BJ (cell line): Measurements from ENCODE around the gene RBBP5. TPM values are rescaled to one million over a fixed set of nuclear protein-coding genes. Genes with fewer than 3 reads are reported as not detected.

Source experiments
- CTCF ChIA-PET: fragments of 350-600 bp; formaldehyde crosslinking; extraction: SDS; loops from one replicate; lab custom pipeline; 2021; ENCODE audit warnings: antibody characterized with exemption, inconsistent platforms; lab: Yijun Ruan, JAX
- POLR2A ChIA-PET: fragments of 300-600 bp; sonication (Branson Sonifier 250); formaldehyde crosslinking; extraction: SDS; loops from one replicate; lab custom pipeline; 2021; ENCODE audit warnings: antibody characterized with exemption; lab: Charles Lee
- DNase-seq: peaks from one replicate; pipeline ENCODE4 v3.0.0-alpha.2; 2011; ENCODE audit warnings: low read depth
- H3K27me3 ChIP-seq: 2 replicates; pipeline ENCODE4 v1.6.0; 2011; ENCODE audit warnings: low read length; ENCODE audit not compliant: control insufficient read depth, insufficient read depth
- H3K36me3 ChIP-seq: 2 replicates; pipeline ENCODE4 v1.5.1; 2011; ENCODE audit warnings: low read length; ENCODE audit not compliant: control insufficient read depth, insufficient read depth
- H3K4me3 ChIP-seq: 2 replicates; pipeline ENCODE4 v1.5.1; 2011; ENCODE audit warnings: low read depth, mild to moderate bottlenecking, control low read depth, low read length
- polyA plus RNA-seq: library from polyadenylated mRNA; depleted of rRNA; stranded (reverse); fragments of >200 nt; gene quantifications from 2 replicates; pipeline ENCODE4 v1.2.3, GENCODE V29; 2011
- TF ChIP-seq, protein P1 (sequence below): IDR thresholded peaks from 2 replicates; pipeline ENCODE4 v1.5.1; 2011; ENCODE audit warnings: low read depth, mild to moderate bottlenecking, control low read depth, inconsistent platforms, low read length, moderate library complexity; ENCODE audit not compliant: insufficient read depth

The RBBP5 gene
- polyA plus RNA-seq, 1 experiment, result 6.4 TPM

DNA sequence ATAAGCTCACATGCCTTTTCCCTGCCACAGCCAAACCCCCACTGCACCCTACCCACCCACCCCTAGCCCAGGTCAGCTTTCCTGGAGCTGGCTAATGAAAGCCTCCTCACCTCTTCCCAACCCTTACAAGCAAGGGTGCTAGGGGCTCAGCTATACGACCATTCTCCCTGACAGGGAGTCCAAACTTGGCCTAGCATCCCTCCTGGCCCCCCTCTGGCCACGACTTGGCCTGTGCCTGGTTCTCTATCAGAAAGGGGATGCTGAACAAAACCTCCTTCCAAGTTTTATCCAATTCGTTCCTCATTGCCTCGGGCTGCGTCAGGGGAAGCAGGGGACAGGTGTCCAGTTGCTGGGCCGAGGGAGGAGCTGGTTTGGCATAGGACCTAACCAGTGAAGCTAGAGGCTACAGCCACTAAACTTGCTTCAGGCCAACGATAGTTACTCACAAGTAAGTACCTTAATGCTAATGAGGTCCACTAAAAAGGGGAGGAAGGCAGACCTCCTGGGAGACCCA is 46.1 kb downstream of the RBBP5 start:
- DNase-seq, result no peak
- POLR2A ChIA-PET, result no interaction called here
- CTCF ChIA-PET, result interaction anchor here (1.2 to 5.2 kb wide), 6 partner anchors 10 to 181 kb away, joined by 3 to 32 read pairs (median 6); no protein-coding TSS in a partner anchor

GRCh38 chr1:205074513-205074912 is 47.3 kb downstream of the RBBP5 start:
- POLR2A ChIA-PET, result no interaction called here
- no peak for DNase-seq
- TF ChIP-seq, protein P1, sequence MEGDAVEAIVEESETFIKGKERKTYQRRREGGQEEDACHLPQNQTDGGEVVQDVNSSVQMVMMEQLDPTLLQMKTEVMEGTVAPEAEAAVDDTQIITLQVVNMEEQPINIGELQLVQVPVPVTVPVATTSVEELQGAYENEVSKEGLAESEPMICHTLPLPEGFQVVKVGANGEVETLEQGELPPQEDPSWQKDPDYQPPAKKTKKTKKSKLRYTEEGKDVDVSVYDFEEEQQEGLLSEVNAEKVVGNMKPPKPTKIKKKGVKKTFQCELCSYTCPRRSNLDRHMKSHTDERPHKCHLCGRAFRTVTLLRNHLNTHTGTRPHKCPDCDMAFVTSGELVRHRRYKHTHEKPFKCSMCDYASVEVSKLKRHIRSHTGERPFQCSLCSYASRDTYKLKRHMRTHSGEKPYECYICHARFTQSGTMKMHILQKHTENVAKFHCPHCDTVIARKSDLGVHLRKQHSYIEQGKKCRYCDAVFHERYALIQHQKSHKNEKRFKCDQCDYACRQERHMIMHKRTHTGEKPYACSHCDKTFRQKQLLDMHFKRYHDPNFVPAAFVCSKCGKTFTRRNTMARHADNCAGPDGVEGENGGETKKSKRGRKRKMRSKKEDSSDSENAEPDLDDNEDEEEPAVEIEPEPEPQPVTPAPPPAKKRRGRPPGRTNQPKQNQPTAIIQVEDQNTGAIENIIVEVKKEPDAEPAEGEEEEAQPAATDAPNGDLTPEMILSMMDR, result no peak
- Histone ChIP-seq H3K36me3 (no peaks in the 10 kb centered on the region), H3K27me3 (no peaks in the 10 kb centered on the region), H3K4me3 (no peak overlapping the region)
- CTCF ChIA-PET, result interaction anchor here (2.2 to 5.2 kb wide), 2 partner anchors 13 to 182 kb away, joined by 7 to 32 read pairs; no protein-coding TSS in a partner anchor

More for the DNA sequence above, 46.1 kb downstream of the RBBP5 start:
- Histone ChIP-seq H3K27me3 (no peaks in the 10 kb centered on the region), H3K4me3 (no peak overlapping the region), H3K36me3 (no peaks in the 10 kb centered on the region)
- TF ChIP-seq, protein P1, result no peak

- Histone ChIP-seq H3K36me3 (no peaks in the 10 kb centered on the region), H3K4me3 (no peak overlapping the region), H3K27me3 (no peaks in the 10 kb centered on the region)
- ChIA-PET CTCF (interaction anchor here (2.0 to 5.2 kb wide), 2 partner anchors 13 to 183 kb away, joined by 9 to 32 read pairs; no protein-coding TSS in a partner anchor), POLR2A (interaction anchor here (0.7 kb wide), 1 partner anchor 32 kb away, joined by 3 read pairs; no protein-coding TSS in a partner anchor)
- TF ChIP-seq, protein P1, result no peak
- DNase-seq, result no peak
Observed at GRCh38 chr1:205074084-205074483, 47.7 kb downstream of the RBBP5 start.

DNA sequence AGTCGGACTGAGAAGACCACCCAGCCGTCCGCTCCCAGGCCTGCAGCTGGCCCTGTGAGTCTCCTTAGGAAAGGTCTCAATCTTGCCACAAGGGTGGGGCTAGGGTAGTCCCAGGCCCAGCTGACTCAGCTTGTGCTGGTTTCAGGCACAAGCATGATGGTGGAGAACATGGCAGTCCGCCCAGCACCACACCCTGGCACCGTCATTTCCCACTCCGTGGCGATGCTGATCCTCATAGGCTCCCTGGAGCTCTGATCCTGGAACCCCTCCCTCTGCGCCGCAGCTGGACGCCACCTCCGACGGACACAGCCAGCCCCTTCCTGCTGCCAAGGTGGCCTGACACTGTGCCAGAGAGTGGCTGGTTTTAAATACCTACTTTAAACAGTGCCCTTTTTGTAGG is 48.3 kb downstream of the RBBP5 start:
- POLR2A ChIA-PET, result interaction anchor here (0.7 kb wide), 1 partner anchor 31 kb away, joined by 3 read pairs; no protein-coding TSS in a partner anchor
- no peaks in the 10 kb centered on the region for H3K36me3 ChIP-seq
- H3K27me3 ChIP-seq, result no peaks in the 10 kb centered on the region
- H3K4me3 ChIP-seq, result no peak overlapping the region
- DNase-seq, result no peak
- TF ChIP-seq, protein P1, result no peak
- CTCF ChIA-PET, result interaction anchor here (2.0 to 5.2 kb wide), 2 partner anchors 12 to 184 kb away, joined by 9 to 32 read pairs; no protein-coding TSS in a partner anchor

GRCh38 chr1:205072881-205073280 is 48.9 kb downstream of the RBBP5 start:
- H3K27me3 ChIP-seq, result no peaks in the 10 kb centered on the region
- DNase-seq, result no peak
- POLR2A ChIA-PET, result no interaction called here
- H3K4me3 ChIP-seq, result no peak overlapping the region
- no peaks in the 10 kb centered on the region for H3K36me3 ChIP-seq
- TF ChIP-seq, protein P1, result no peak
- CTCF ChIA-PET, result interaction anchor here (0.5 to 3.9 kb wide), 4 partner anchors 10 to 185 kb away, joined by 3 to 30 read pairs (median 6); no protein-coding TSS in a partner anchor
